GM21447 (cell line): Measurements from ENCODE around the gene PEAR1.

Experiments
- ATAC-seq: cut with Tn5 transposase; IDR thresholded peaks from one replicate; pipeline ENCODE4 v1.9.1; 2021; ENCODE audit not compliant: unreplicated experiment

PEAR1 gene

GRCh38 chr1:156959414-156959813 is 65.9 kb downstream of the PEAR1 start:
- peak; percentile 61 for ATAC-seq

DNA sequence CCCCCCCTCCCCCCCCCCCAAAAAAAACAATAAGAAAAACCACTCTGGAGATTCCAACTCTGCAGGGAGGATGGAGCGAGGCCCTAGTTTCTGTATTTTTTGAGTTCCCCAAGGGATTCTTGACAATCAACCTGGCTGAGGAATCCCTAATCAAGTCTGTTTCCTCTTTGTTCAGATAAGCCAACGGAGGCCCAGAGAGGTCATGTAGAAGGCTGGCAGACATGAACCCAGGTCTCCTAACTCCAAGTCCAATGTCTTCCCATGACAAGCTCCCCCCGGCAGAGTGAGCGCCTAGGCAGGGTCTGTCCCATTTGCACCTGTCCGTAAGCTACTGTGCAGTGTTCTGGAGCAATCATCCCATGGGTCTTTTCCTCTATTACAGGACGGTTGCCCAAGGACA is 66.4 kb downstream of the PEAR1 start:
- ATAC-seq, result no peak

- ATAC-seq, result no peak
Measured at GRCh38 chr1:156961709-156962108, 68.2 kb downstream of the PEAR1 start.

GRCh38 chr1:156963621-156964020 is 70.1 kb downstream of the PEAR1 start:
- no peak for ATAC-seq

DNA sequence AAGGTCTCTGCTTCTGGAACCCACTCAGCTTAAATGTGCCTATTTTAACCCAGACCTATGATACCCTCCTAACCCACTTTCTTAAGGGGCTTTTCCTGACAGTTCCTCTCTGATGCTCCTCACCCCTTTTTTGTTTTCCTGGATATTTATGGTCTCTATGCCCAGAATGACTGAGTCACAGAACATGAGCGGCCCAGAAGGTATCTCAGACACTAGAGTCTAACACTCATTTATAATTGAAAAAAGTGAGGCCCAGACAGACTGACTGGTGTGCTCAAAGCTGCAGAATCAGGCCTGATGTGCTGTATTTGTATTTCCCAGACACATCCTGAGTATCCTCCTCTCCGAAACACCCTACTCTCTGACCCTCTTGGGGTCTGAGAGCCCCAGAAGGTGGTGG is 70.9 kb downstream of the PEAR1 start:
- ATAC-seq, result no peak
